PFSK-1 (cell line): ENCODE data around the gene VEPH1.

Experiments
- FOXP2 ChIP-seq: optimal IDR thresholded peaks from 2 replicates; pipeline ENCODE3; 2011; ENCODE audit warnings: borderline replicate concordance, control low read depth, inconsistent platforms; ENCODE audit not compliant: insufficient read depth; ENCODE audit errors: extremely low read length, extremely low read depth
- POLR2AphosphoS5 ChIP-seq: IDR thresholded peaks from 2 replicates; pipeline ENCODE4 v1.6.1; 2012; ENCODE audit warnings: low read depth, mild to moderate bottlenecking, control low read depth, low read length, moderate library complexity
- REST ChIP-seq, 2 experiments: IDR thresholded peaks; 2 replicates each; pipeline versions ENCODE4 v1.6.1 to v1.8.0; 2011 to 2012; ENCODE audit warnings: low read depth in 2 of 2, low read length in 2 of 2, control low read depth in 1 of 2, inconsistent platforms in 1 of 2, mild to moderate bottlenecking in 1 of 2, moderate library complexity in 1 of 2; ENCODE audit not compliant: insufficient read depth in 1 of 2
- SIN3A ChIP-seq: IDR thresholded peaks from 2 replicates; pipeline ENCODE4 v1.6.1; 2012; ENCODE audit warnings: mild to moderate bottlenecking, low read length, moderate library complexity, borderline replicate concordance; ENCODE audit not compliant: insufficient read depth
- TAF1 ChIP-seq: IDR thresholded peaks from 2 replicates; pipeline ENCODE4 v1.6.1; 2012; ENCODE audit warnings: low read length, control low read depth, borderline replicate concordance; ENCODE audit not compliant: insufficient read depth

VEPH1 gene

DNA sequence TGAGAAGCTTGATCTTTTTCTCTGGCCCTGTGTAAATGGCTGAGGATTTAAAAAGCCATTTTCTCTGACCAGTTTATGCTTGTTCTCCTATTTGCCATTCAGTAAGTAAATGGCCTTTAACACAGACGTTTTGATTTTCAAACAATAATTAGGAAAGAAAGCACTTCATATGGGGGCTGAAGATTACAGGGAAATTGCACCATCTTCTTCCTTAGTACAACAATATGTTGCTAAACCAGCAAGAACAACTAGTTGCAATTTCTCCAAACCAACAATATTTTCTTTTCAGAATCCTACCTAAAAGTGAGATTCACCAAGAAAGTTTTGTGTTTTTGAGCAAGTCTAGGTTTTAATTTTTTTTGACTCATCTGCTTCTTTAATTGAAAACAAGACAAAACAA lies 262.8 kb downstream of the VEPH1 start:
- no peak for TF ChIP-seq SIN3A
- TF ChIP-seq POLR2AphosphoS5, result no peak
- no peak for TF ChIP-seq TAF1
- no peak for TF ChIP-seq REST (IDR thresholded peaks at IDR 0.05; ENCODE audit: insufficient read depth in 1 of 2, low read depth in 2 of 2, low read length in 2 of 2)
- no peak for TF ChIP-seq FOXP2

DNA sequence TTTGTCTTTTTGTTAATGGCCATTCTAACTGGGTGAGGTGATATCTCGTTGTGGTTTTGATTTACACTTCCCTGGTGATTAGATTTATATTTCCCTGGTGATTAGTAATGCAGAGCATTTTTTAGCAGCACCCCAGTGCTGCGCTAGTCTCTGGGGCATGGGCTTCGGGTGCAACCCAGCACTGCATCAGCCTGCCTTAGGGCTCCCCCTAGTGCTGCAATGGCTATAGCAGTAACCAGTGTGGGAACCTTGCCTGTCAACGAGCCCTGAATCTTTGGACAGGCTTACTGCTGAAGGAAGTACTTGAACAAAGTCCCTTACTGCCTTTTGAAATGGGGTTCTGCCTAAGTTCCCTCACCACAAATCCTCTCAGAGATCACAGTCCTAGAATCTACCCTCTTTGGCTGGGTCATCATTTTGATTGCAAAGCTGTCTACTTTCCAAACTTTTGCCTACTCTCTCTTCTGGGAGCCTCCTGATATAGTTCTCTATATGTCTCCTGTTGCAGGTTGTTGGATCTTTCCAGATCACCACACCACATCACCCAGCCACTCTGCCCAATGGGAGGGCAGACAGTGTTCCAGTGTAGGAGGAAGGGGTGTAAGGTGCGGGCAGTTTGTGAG lies 264.0 kb downstream of the VEPH1 start:
- TF ChIP-seq REST (IDR thresholded peaks at IDR 0.05; ENCODE audit: insufficient read depth in 1 of 2, low read depth in 2 of 2, low read length in 2 of 2), result no peak
- no peak for TF ChIP-seq SIN3A
- TF ChIP-seq FOXP2, result no peak
- TF ChIP-seq POLR2AphosphoS5, result no peak
- TF ChIP-seq TAF1, result no peak

DNA sequence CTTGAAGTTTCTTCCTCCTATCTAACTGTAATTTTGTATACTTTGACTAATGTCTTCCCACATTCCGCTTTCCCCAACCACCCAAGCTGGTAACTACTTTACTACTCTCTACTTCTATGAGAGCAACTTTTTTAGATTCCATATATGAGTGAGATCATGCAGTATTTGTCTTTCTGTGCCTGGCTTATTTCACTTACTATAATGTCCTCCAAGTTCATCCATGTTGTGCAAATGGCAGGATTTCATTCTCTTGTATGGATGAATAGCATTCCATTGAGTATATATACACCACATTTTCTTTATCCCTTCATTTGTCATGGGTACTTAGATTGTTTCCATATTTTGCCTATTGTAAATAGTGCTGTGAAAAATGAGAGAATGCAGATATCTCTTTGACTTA lies 264.8 kb downstream of the VEPH1 start:
- TF ChIP-seq FOXP2 (no peak), REST (IDR thresholded peaks at IDR 0.05; ENCODE audit: insufficient read depth in 1 of 2, low read depth in 2 of 2, low read length in 2 of 2) (no peak)

- TF ChIP-seq POLR2AphosphoS5 (no peak), SIN3A (no peak), FOXP2 (no peak), REST (IDR thresholded peaks at IDR 0.05; ENCODE audit: insufficient read depth in 1 of 2, low read depth in 2 of 2, low read length in 2 of 2) (no peak), TAF1 (no peak)
Observed at GRCh38 chr3:157237886-157238285, 265.3 kb downstream of the VEPH1 start.

DNA sequence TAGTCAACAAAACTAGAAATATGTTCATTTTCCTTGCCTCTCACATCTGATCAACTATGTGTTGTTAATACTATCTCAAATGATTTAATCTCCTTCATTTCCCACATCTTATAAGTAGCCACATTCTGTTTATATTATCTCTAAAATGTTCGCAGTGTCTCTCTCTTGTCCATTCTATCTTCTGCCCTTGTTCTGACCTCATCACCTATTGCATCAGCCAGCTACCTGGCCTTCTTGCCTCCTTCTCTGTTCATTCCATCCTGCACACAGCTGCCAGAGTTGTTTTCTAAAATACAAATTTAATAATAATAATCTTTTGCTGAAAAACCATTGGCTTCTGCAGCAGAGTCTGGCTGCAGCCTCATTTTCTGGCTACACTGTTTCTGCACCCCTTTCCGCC lies 267.9 kb downstream of the VEPH1 start:
- TF ChIP-seq POLR2AphosphoS5 (no peak), SIN3A (no peak), REST (IDR thresholded peaks at IDR 0.05; ENCODE audit: insufficient read depth in 1 of 2, low read depth in 2 of 2, low read length in 2 of 2) (no peak), TAF1 (no peak), FOXP2 (no peak)
